Measurements from ENCODE around the gene MIEF1. TPM values are rescaled to one million over a fixed set of nuclear protein-coding genes. Genes with fewer than 3 reads are reported as not detected.

The MIEF1 gene
- total RNA-seq, 2 donors from 2014 or later, result 18.8 to 36.9 TPM

- H3K27ac ChIP-seq, result no peak overlapping the region
These were observed 29.2 kb upstream of the MIEF1 start for GRCh38 chr22:39472570-39473556.

GRCh38 chr22:39473851-39474250, 28.2 kb upstream of the MIEF1 start:
- TF ChIP-seq CTCF (IDR thresholded peaks at IDR 0.05), result no peak
- H3K9me3 ChIP-seq, result no peaks in the 10 kb centered on the region
- H3K36me3 ChIP-seq, result no peaks in the 10 kb centered on the region
- no peak for DNase-seq (ENCODE audit: low spot score)
- no peak overlapping the region for H3K4me3 ChIP-seq
- no peak for ATAC-seq (ENCODE audit: insufficient number of reproducible peaks, low FRiP score, low read depth)
- H3K27ac ChIP-seq, result no peak overlapping the region
- peaks cover 0 to 5% of the 10 kb centered on the region in 2 donors for H3K4me1 ChIP-seq (ENCODE audit: control insufficient read depth in 1 of 2, low read depth in 2 of 2)
- no peaks in the 10 kb centered on the region for H3K27me3 ChIP-seq (replicated peaks; ENCODE audit: insufficient read depth)

More at GRCh38 chr22:39472570-39473556, 29.2 kb upstream of the MIEF1 start:
- DNase-seq (ENCODE audit: low spot score) (no peak), ATAC-seq (ENCODE audit: insufficient number of reproducible peaks, low FRiP score, low read depth) (no peak)
- H3K9me3 ChIP-seq, result no peaks in the 10 kb centered on the region
- no peak for TF ChIP-seq CTCF (IDR thresholded peaks at IDR 0.05)
- H3K4me1 ChIP-seq (ENCODE audit: control insufficient read depth in 1 of 2, low read depth in 2 of 2), result peaks cover 0 to 5% of the 10 kb centered on the region in 2 donors
- no peaks in the 10 kb centered on the region for H3K36me3 ChIP-seq
- H3K27me3 ChIP-seq (replicated peaks; ENCODE audit: insufficient read depth), result no peaks in the 10 kb centered on the region
- no peak overlapping the region for H3K4me3 ChIP-seq

GRCh38 chr22:39474351-39475111, 27.6 kb upstream of the MIEF1 start:
- no peaks in the 10 kb centered on the region for H3K36me3 ChIP-seq
- H3K4me3 ChIP-seq, result no peak overlapping the region
- H3K27ac ChIP-seq, result no peak overlapping the region
- H3K27me3 ChIP-seq (replicated peaks; ENCODE audit: insufficient read depth), result no peaks in the 10 kb centered on the region
- H3K4me1 ChIP-seq (ENCODE audit: control insufficient read depth in 1 of 2, low read depth in 2 of 2), result peaks cover 0 to 5% of the 10 kb centered on the region in 2 donors
- no peak for TF ChIP-seq CTCF (IDR thresholded peaks at IDR 0.05)
- DNase-seq (ENCODE audit: low spot score) (no peak), ATAC-seq (ENCODE audit: insufficient number of reproducible peaks, low FRiP score, low read depth) (no peak)
- no peaks in the 10 kb centered on the region for H3K9me3 ChIP-seq

GRCh38 chr22:39475337-39475736, 26.8 kb upstream of the MIEF1 start:
- peaks cover 0 to 5% of the 10 kb centered on the region in 2 donors for H3K4me1 ChIP-seq (ENCODE audit: control insufficient read depth in 1 of 2, low read depth in 2 of 2)
- no peak for TF ChIP-seq CTCF (IDR thresholded peaks at IDR 0.05)
- H3K27ac ChIP-seq, result no peak overlapping the region
- DNase-seq (ENCODE audit: low spot score) (no peak), ATAC-seq (ENCODE audit: insufficient number of reproducible peaks, low FRiP score, low read depth) (no peak)
- H3K36me3 ChIP-seq, result no peaks in the 10 kb centered on the region
- H3K27me3 ChIP-seq (replicated peaks; ENCODE audit: insufficient read depth), result no peaks in the 10 kb centered on the region
- H3K4me3 ChIP-seq, result no peak overlapping the region
- H3K9me3 ChIP-seq, result no peaks in the 10 kb centered on the region

- Histone ChIP-seq H3K4me1 (ENCODE audit: control insufficient read depth in 1 of 2, low read depth in 2 of 2) (peaks cover 0 to 5% of the 10 kb centered on the region in 2 donors), H3K36me3 (no peaks in the 10 kb centered on the region), H3K9me3 (no peaks in the 10 kb centered on the region), H3K4me3 (no peak overlapping the region), H3K27me3 (replicated peaks; ENCODE audit: insufficient read depth) (no peaks in the 10 kb centered on the region), H3K27ac (no peak overlapping the region)
- ATAC-seq (ENCODE audit: insufficient number of reproducible peaks, low FRiP score, low read depth), result no peak
- TF ChIP-seq CTCF (IDR thresholded peaks at IDR 0.05), result no peak
- no peak for DNase-seq (ENCODE audit: low spot score)
These were observed 26.2 kb upstream of the MIEF1 start for GRCh38 chr22:39475902-39476301.

Data from thoracic aorta (tissue), 2 donors.